Smooth muscle cell (in vitro differentiated cells): Measurements from ENCODE around the gene OSR1. TPM values are rescaled to one million over a fixed set of nuclear protein-coding genes. Genes with fewer than 3 reads are reported as not detected.

Experiments
- DNase-seq: peaks from one replicate; lab custom pipeline; 2025; ENCODE audit not compliant: unreplicated experiment; lab: John Stamatoyannopoulos, UW
- H2AFZ ChIP-seq: fragments of 200-600 bp; sonication (generic); 2 replicates; pipeline ENCODE4 v1.6.0; 2016; ENCODE audit warnings: antibody characterized with exemption, low read depth, mild to moderate bottlenecking
- H3F3A ChIP-seq: fragments of 200-600 bp; sonication (generic); 2 replicates; pipeline ENCODE4 v1.6.0; 2017; ENCODE audit warnings: antibody characterized with exemption, low read depth
- H3K27ac ChIP-seq: fragments of 200-600 bp; sonication (generic); 2 replicates; pipeline ENCODE4 v1.5.1; 2016; ENCODE audit warnings: low read depth, mild to moderate bottlenecking
- H3K27me3 ChIP-seq: fragments of 200-600 bp; sonication (generic); 2 replicates; pipeline ENCODE4 v1.6.1; 2016; ENCODE audit warnings: low read depth, mild to moderate bottlenecking
- H3K36me3 ChIP-seq: fragments of 200-600 bp; sonication (generic); 2 replicates; pipeline ENCODE4 v1.5.1; 2016; ENCODE audit warnings: low read depth
- H3K4me1 ChIP-seq: fragments of 200-600 bp; sonication (generic); 2 replicates; pipeline ENCODE4 v1.5.1; 2016; ENCODE audit warnings: low read depth
- H3K4me2 ChIP-seq: fragments of 200-600 bp; sonication (generic); 2 replicates; pipeline ENCODE4 v1.6.0; 2016; ENCODE audit warnings: mild to moderate bottlenecking
- H3K4me3 ChIP-seq: fragments of 200-600 bp; sonication (generic); 2 replicates; pipeline ENCODE4 v1.5.1; 2016; ENCODE audit warnings: mild to moderate bottlenecking
- H3K79me2 ChIP-seq: fragments of 200-600 bp; sonication (generic); 2 replicates; pipeline ENCODE4 v1.6.0; 2016; ENCODE audit warnings: low read depth, mild to moderate bottlenecking
- H3K9ac ChIP-seq: fragments of 200-600 bp; sonication (generic); 2 replicates; pipeline ENCODE4 v1.6.0; 2016; ENCODE audit warnings: low read depth
- H3K9me3 ChIP-seq: fragments of 200-600 bp; sonication (generic); replicated peaks from 2 replicates; pipeline ENCODE4 v1.5.1; 2016; ENCODE audit warnings: low read depth
- H4K20me1 ChIP-seq: fragments of 200-600 bp; sonication (generic); 2 replicates; pipeline ENCODE4 v1.6.0; 2016; ENCODE audit warnings: low read depth
- WGBS: methylation state at CpG from one replicate; pipeline ENCODE4 v1.1.7; 2016; ENCODE audit warnings: low lambda C conversion rate; 5-methylcytosine and 5-hydroxymethylcytosine counted together
- microRNA-seq: library from miRNA; unstranded; fragments of <30 nt; microRNA quantifications from one replicate; pipeline ENCODE4, GENCODE V29; 2016; ENCODE audit warnings: borderline number of aligned reads
- polyA plus RNA-seq: library from polyadenylated mRNA; unstranded; fragments of >200 nt; fragmentation: Nextera tagmentation; extraction: Ambion mirVana; gene quantifications from 2 replicates; pipeline ENCODE4 v1.2.1, GENCODE V29; 2016
- small RNA-seq: library from RNA; depleted of rRNA; stranded (forward); fragments of <200 nt; gene quantifications from one replicate; pipeline ENCODE3, GENCODE V24; 2014
- total RNA-seq: library from RNA; depleted of rRNA; stranded (reverse); fragments of >200 nt; gene quantifications from 2 replicates; pipeline ENCODE4 v1.2.3, GENCODE V29; 2014
- TF ChIP-seq, protein P1 (sequence below): fragments of 200-600 bp; sonication (generic); IDR thresholded peaks from 2 replicates; pipeline ENCODE4 v1.5.1; 2017; ENCODE audit warnings: borderline replicate concordance, mild to moderate bottlenecking, antibody characterized with exemption; ENCODE audit not compliant: insufficient read depth, poor library complexity, severe bottlenecking

Gene OSR1
- total and polyA plus RNA-seq, 2 experiments from 2014 or later, result 0.85 to 1.4 TPM

GRCh38 chr2:19301706-19302105, 56.7 kb downstream of the OSR1 start:
- TF ChIP-seq, protein P1, sequence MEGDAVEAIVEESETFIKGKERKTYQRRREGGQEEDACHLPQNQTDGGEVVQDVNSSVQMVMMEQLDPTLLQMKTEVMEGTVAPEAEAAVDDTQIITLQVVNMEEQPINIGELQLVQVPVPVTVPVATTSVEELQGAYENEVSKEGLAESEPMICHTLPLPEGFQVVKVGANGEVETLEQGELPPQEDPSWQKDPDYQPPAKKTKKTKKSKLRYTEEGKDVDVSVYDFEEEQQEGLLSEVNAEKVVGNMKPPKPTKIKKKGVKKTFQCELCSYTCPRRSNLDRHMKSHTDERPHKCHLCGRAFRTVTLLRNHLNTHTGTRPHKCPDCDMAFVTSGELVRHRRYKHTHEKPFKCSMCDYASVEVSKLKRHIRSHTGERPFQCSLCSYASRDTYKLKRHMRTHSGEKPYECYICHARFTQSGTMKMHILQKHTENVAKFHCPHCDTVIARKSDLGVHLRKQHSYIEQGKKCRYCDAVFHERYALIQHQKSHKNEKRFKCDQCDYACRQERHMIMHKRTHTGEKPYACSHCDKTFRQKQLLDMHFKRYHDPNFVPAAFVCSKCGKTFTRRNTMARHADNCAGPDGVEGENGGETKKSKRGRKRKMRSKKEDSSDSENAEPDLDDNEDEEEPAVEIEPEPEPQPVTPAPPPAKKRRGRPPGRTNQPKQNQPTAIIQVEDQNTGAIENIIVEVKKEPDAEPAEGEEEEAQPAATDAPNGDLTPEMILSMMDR, result no peak
- Histone ChIP-seq H3K4me1 (no peaks in the 10 kb centered on the region), H3K27ac (no peak overlapping the region), H3K27me3 (no peaks in the 10 kb centered on the region), H3F3A (no peaks in the 10 kb centered on the region), H3K36me3 (no peaks in the 10 kb centered on the region), H2AFZ (no peak overlapping the region), H4K20me1 (no peaks in the 10 kb centered on the region), H3K9ac (no peak overlapping the region), H3K9me3 (no peaks in the 10 kb centered on the region), H3K4me2 (no peak overlapping the region), H3K79me2 (no peaks in the 10 kb centered on the region), H3K4me3 (no peak overlapping the region)
- DNase-seq, result no peak
- WGBS, result 49% methylated on average over 4 of the region's 4 CpGs

Small RNA genes lying within 50 kb of the gene (microRNA-seq; reads per million reads assigned to microRNA genes)
- 2.9 reads per million for gene MIR4757

Small RNA genes lying within 50 kb of the gene (small RNA-seq; reads per million reads assigned to genes)
- gene MIR4757, result not detected
